GM18511 (cell line): ENCODE data around the gene NAA25.
"Not testable (repeated sequence)": the region's sequence is repeated elsewhere in the genome, so short reads cannot be mapped to it uniquely, and the experiment has no call there.

Experiments
- ATAC-seq: cut with Tn5 transposase; IDR thresholded peaks from one replicate; pipeline ENCODE4 v1.9.1; 2021; ENCODE audit warnings: mild to moderate bottlenecking, moderate library complexity; ENCODE audit not compliant: unreplicated experiment

The NAA25 gene

GRCh38 chr12:112116232-112117060, 7.9 kb upstream of the NAA25 start:
- ATAC-seq: no peak

DNA sequence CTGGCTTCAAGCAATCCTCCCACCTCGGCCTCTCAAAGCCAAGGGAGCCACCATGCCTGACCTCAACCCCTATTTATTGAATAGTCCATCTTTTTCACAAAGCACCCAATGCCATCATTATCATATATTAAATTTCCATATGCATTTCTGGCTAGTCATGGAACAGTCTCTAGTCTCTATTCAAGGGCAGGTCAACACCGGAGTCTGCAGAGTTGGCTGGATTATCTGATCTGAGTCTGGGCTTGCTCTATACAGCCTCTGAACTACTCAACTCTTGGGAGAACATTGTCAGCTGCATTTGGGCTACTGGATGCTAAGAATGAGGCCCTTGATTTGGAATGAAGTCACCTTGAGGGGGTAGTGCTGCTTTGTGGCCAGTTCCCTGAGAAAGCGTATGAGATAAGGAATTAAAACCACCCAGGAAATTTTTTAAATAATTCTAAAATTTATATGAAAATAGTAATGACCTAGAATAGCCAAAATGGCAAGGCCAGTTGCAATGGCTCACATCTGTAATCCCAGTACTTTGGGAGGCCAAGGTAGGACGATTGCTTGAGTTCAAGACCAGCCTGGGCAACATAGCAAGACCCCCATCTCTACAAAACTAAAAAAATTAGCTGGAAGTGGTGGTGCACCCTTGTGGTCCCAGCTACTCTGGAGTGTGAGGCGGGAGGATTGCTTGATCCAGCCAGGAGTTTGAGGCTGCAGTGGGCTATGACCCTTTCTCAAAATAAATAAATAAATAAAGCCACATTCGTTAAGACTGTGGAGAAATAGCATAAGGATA, 6.9 kb upstream of the NAA25 start:
- no peak for ATAC-seq

- no peak for ATAC-seq
Measured at GRCh38 chr12:112112409-112113133, 4.0 kb upstream of the NAA25 start.

DNA sequence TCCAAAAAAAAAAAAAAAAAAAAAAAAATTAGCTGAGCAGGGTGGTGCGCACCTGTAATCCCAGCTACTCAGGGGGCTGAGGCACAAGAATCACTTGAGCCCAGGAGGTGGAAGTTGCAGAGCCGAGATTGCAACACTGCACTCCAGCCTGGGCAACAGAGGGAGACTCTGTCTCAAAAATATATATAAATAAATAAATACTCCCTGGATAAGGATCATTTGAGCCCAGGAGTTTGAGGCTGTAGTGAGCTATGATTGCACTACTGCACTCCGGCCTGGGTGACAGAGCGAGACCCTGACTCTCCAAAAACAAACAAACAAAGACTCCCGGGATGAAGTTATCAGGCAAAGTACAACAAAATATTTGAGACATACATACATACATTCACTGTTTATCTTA, 3.3 kb upstream of the NAA25 start:
- no peak for ATAC-seq

- not testable (repeated sequence) for ATAC-seq
Measured at GRCh38 chr12:112110787-112111662, 2.4 kb upstream of the NAA25 start.

DNA sequence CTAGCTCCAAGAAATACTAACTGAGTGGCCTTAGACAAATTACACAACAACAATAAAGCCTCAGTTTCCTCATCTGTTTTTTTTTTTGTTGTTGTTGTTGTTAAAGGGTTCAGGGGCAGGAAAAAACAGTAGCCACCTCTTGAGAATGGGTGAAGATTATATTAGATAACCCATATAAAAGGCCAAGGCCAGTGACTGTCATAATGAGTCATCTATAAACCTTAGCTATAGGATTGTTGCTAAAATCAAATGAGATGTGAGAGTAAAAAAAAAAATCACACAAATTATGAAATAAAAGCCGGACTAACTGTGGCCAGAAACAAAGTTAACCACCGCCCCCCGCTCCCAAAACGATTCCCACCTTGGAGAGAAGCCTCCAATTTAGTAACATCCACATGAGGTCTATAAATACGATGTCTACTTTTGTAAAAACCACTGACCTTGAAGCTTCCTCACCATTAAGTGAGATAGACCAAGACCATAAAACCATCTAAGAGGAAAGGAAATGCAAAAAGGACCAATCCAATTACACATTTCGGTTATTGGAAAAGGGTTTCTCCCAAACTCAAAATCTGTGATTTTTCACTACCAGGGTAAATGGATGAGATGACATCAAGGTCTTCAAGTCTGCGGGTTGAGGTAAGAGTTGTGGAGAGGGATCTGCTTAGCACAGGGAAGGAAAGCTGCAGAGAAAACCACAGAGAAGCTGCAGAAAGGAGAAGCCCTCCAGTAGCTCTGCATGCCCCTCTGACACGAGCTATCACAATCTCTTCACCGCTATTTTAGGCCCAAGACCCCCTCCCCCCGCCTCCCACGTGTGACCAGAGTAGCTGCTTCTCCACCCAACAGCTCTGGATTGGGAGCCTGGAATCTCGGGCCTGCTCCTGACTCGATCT, 1.0 kb downstream of the NAA25 start:
- no peak for ATAC-seq

DNA sequence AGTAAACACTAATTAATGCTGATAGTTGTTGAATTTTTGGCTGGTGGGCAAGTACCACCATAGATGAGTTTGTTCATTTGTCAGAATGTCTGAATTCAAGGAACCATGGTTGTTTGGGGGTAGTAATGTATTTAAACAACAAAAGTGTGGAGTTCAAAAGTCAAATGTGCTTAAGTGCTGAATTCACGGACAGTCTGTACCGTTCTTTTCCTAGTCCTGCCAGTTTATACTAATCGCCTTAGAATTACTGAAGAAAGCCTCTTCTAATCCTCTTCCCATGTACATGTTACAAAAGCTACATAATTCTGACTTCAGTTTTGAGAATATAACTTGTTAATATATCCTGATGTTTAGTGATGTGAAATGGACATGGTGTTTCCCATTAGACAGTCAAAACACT, 2.7 kb downstream of the NAA25 start:
- no peak for ATAC-seq

GRCh38 chr12:112103758-112104503, 4.7 kb downstream of the NAA25 start:
- ATAC-seq: no peak

GRCh38 chr12:112102746-112103145, 5.8 kb downstream of the NAA25 start:
- ATAC-seq: not testable (repeated sequence)

GRCh38 chr12:112102127-112102526, 6.5 kb downstream of the NAA25 start:
- ATAC-seq: no peak

- ATAC-seq: not testable (repeated sequence)
Measured at GRCh38 chr12:112100500-112100899, 8.1 kb downstream of the NAA25 start.

GRCh38 chr12:112097641-112098040, 10.9 kb downstream of the NAA25 start:
- no peak for ATAC-seq

GRCh38 chr12:112096667-112097066, 11.9 kb downstream of the NAA25 start:
- ATAC-seq: no peak

DNA sequence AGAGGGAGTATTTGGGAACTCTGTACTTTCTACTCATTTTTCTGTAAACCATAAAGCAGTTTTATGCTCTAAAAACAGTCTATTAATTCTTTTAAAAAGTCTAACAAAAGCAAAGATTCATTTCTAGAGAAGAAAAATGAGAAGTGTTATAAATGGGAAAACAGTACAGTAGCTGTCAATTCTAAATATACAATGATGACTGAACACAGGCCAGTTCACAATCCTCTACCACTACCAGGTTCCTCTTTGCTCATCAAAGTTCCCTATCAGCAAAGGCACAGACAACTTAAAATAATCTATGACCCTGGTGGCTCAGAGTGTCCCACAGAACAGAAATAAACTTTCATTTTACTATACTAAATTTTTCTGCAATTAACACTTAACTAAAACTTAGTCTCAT, 12.5 kb downstream of the NAA25 start:
- no peak for ATAC-seq

DNA sequence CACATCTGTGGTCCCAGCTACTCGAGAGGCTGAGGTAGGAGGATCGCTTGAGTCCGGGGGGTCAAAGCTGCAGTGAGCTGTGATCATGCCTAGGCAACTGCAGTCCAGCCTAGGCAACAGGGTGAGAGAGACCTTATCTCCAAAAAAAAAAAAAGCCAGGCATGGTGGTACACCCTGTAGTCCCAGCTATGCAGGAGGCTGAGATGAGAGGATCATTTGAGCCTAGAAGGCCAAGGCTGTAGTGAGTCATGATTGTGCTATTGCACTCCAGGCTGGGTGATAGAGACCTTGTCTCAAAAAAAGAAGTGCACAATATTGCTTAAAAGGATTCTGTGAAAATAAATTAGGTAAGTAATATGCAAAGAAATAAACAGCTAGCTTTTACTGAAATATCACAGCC, 17.0 kb downstream of the NAA25 start:
- no peak for ATAC-seq

GRCh38 chr12:112087851-112088250, 20.7 kb downstream of the NAA25 start:
- ATAC-seq: no peak

GRCh38 chr12:112087055-112087850, 21.3 kb downstream of the NAA25 start:
- ATAC-seq: no peak

- ATAC-seq: no peak
Measured at GRCh38 chr12:112066566-112066965, 42.0 kb downstream of the NAA25 start.
